Measurements from ENCODE around the gene TBC1D8.

Gene TBC1D8

DNA sequence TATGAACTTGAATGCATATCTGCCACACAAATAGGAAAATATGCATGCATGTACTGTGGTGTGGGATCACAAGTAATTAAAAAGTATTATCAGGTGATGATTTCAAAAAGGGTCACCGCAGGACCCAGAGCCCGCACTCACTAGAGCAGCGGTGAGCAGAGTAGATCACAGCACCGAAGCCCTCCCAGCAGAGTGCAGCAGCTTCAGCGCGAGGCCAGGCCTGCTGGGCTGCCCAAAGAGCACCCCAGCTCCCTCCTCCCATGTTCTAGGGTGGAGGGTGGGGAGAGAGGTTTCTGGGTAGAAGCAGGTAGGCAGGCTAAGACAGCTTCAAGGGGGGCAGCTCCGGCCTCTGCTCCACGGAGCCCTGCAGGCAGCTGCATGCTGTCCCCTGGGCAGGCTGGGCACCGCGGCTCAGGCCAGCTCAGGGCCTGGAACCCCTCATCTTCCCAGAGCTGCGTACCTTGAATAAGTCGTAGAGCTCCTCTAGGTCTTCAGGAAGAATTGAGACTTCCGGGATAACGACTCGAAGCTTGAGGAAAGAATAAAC, 124.2 kb downstream of the TBC1D8 start:
- FAIRE-seq = no peak

DNA sequence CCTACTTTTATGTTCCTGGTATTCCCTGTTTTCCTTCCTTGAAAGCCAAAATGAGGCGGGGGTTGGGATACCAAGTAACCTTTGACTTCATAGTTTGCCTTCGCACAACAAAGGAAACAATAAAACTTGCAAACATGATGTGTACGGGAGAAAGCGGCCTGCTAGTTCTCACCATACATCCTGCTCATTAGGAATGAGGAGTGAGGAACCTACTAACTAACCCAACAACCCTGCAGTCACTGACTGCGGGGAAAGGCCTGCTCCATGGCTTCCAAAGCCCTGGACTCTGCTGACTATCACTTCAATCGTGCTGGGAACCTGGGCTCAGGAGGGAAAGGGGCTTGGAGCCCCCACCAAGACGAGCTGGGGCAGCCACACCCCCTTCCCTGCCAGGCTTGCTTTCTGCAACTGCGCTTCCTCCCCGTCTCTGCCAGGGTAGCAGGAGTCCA, 124.9 kb downstream of the TBC1D8 start:
- no peak for FAIRE-seq

DNA sequence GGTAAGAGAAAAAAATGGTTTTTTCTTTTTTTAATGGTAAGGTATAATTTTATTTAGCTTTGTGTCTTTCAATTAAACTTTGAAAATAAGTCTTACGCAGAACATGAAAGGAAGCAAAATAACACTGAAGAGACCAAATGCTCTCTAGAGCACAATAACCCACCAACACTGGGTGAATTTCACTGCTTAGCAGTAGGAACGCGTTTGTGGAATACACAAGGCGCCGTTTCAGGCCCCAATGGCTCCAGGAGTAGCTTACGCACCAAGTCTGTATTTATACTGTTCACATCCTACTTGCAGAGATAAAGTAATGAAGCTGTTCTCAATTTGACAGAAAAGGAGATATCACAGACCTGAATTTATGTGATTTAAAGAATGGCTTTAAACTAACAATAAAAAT, 125.6 kb downstream of the TBC1D8 start:
- FAIRE-seq = no peak

DNA sequence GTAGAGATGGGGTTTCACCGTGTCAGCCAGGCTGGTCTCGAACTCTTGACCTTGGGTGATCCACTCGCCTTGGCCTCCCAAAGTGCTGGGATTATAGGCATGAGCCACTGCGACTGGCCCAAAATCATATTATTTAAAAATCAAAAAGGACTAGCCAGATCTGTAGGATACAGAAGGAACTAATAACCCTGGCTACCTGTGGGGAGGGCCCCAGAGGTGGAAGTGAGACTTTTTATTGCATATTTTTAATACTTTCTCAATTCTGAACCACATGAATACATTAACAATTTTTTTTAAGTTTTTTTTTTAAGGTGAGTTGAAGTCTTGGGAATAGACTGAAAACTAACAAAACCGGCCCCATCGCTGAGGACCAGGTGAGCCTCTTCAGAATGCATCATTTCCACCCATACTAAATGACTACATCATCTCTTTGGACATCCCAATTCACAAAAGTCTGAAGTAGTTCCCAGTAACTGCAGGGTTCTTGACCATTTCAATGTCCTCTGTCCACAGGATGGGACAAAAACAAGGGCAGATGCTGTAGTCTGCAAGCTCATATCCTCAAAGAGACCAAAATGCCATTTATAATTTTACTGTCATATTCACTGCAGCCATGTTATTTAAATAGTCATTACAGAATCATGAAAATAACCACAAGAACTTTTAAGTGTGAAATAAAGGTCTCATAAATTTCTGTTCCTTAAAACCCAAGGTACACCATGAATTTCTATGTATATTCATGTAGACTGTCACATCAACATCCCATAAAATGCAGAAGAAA, 127.7 kb downstream of the TBC1D8 start:
- no peak for FAIRE-seq

DNA sequence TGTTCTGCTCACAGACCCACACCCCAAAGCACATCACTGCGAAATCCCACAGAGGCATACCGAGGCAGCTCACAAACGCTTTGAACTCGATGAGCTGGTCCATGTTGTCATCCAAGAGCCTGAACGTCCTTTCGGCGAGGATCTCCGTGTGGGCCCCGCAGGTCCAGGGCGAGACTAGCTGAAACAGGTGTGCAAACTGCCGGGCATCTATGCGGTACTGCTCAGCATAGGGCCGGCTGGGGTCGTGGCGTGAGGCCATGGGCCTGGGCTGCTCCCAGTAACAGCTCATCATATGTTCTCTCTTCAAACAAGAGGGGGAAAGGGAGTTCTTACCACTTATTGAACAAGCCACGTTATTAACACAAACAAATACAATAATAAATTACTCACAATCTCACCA, 129.0 kb downstream of the TBC1D8 start:
- no peak for FAIRE-seq

DNA sequence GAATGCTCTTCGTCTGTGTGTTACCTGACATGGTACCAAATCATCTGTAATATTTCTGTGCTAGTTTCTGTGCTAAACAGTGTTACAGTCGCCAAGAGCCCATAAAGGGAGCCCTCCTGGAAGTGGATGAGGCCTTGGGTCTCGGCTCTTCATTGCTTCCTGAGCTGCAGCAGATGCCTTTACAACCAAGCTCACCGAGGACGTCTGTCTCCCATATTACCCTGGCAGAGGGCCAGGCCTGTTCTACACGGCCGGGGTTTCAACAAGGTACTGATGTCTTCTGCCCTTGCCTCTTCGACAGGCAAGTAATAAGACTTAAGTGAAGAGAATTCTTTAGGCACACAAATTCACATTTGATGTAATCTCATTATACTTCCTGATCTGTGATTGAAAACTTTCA, 132.2 kb downstream of the TBC1D8 start:
- no peak for FAIRE-seq

DNA sequence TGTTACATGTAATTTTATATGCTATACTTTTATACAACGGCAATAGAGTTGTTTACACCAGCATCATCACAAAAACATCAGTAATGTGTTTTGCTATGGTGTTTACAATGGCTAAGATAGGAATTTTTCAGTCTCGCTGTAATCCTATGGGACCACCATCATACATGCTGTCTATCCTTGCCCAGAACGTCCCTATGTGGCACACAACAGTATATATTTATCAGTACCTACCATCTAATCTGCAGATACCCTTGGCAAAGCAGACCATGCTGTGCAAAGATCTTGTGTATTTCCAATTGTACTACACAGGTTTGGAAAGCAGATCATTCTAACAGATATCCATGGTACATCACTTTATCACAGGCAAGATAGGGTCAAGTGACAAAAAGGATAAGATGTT, 133.8 kb downstream of the TBC1D8 start:
- FAIRE-seq = no peak

DNA sequence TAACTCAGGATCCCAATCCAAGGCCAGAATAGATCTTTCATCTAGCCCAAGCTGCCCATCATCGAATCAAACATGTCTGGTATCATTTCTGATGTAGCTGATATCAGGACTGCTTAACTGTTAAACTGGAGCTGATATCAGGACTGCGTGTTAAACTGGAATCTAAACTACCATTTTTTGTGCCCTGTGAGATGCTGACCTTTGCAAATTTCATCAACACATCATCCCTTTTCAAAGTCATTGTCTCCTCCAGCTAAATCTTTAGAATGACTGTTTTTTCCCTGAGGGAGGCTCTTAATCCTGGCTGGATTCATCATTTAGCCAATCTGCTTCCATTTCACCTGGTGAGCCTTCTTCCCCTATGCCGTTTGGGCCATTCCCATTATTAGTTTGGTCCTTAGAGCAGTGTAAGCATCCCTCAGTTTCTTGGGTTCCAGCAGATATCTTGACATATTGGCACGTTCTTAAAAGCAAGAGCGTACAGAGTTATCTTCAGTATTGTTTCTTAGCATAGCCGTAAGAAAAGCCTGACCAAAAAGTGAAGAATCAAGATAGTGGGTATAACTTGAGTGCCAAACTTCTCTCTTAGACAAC, 136.8 kb downstream of the TBC1D8 start:
- FAIRE-seq = no peak

DNA sequence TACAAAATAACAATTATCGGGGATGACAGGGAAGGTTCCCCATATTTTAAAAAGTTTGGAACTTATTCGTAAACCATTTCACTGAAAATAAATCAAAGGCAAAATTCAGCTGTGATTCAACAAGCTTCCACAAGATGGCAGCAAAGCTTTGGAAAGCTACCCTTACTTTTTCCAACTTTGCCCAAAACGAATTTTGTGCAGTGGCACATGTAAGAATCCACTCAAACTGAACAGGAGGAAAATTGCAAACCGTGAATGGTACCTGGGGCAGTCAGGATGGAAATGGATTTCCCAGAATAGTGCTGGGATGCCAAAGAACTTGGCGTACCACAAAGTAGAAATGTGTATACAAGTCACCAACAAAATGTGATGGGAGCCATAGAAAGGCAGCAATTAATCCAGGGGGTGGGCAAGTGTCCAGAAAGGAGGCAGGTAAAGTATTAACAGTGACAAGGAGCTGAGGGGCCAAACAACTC, 138.4 kb downstream of the TBC1D8 start:
- peak; percentile 81 for FAIRE-seq

DNA sequence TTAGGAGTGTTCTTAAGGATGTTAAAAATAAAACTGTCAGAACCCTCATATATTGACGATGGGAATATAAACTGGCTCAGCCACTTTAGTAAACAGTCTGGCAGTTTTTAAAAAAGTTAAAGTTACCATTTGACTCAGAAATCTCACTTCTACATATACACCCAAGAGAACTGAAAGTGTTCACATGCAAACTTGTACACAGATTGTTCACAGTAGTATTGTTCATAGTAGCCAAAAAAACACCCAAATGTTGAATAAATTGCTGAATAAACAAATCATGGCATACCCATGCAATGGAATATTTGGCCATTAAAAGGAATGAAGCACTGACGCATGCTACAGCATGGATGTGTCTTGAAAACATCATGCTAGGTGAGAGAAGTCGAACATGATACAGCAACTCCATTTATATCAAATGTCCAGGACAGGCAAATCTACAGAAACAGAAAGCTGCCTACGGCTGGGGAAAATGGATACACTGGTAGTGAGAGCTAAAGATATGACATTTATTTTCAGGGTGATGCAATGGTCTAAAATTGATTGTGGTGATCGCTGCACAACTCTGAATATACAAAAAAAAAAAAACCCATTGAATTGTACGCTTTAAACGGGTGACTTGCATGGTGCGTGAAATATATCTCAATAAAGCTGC, 139.0 kb downstream of the TBC1D8 start:
- no peak for FAIRE-seq

DNA sequence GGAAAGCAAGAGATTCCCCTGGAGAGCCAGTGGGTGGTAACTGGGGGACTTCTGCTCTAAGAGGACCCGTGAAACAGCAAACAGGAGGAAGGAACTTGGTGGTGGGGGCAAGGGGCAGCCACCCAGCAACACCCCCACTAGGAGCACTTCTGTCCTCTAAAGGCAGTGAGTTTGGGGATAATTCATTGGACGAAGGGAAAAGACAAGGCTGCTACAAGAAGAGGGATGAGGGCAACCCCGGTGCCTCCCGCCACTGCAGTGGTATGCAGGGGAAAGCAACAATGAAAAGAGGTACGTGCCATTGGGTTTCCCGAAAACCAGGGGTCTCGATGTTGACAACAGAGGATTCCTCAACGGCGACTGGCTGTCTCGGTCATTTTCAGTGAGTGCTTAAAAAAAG, 140.0 kb downstream of the TBC1D8 start:
- FAIRE-seq = no peak

DNA sequence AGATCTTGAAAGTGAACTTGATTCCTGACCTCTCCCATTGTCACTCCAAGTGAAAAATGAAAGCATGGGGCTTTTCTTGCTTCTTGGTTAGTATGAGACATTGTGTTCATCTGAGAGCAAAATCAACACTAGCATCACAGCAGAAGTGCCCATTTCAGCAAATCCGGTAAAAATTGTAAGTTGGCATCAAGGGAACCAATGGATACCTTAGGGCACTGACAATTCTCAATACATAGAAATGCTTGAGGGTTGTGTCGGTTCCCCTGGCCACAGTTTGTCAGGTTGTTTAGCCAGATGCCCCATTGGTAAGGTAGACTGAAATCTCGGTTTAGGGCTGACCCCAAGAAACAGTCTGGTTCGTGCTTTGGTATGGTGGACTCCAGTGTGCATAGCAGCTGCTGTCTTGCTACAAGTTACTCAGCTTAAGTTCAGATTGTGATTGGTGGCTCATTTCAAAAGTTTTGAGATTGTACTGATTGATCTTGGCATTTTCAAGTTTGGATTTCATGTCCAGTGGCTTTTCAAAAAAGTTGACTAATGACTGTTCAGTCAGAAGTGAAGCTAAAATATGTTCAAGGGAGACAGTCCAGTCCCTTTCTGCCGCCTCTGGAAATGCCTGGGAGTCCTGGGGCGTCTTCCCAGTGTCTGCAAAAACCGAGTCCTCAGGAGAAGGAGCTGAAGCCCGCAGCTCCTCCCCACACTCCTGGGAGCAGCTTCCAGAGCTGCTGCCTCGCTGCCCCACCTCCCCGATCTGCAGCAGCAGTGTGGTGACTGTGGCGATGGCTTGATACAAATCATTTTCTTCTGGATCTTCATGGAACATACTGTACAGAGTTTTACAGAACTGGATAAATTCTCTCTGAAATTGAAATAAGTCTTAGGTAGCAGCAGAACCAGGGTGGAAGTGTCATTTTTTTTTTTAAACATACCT, 143.5 kb downstream of the TBC1D8 start:
- FAIRE-seq = no peak

DNA sequence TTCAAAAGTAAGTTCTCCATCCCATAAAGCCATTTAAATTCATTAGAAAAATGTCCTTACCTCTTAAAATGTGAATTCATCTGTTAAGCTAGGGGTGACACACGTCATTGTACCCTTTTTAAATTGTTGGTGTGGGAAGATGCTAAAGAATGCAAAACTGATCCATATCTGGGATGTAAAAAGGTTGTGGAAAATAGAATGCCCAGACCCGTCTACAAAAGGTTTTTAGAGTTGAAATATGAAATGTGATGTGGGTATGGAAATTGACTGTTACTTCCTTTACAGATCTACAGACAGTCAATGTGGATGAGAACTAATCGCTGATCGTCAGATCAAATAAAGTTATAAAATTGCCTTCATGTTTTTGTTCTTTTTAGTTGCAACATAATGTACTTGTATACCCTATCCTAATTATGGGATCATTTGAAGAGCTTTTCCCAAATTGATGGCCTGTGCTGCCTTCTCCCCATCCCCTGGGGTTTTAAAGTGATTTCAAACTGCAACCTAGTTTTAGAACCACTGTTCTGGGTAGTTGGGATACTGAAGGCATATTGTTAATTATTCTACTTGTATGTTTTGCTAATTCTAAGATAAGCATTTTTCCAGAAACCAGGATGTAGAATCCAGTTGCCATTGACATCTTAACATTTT, 145.0 kb downstream of the TBC1D8 start:
- no peak for FAIRE-seq

DNA sequence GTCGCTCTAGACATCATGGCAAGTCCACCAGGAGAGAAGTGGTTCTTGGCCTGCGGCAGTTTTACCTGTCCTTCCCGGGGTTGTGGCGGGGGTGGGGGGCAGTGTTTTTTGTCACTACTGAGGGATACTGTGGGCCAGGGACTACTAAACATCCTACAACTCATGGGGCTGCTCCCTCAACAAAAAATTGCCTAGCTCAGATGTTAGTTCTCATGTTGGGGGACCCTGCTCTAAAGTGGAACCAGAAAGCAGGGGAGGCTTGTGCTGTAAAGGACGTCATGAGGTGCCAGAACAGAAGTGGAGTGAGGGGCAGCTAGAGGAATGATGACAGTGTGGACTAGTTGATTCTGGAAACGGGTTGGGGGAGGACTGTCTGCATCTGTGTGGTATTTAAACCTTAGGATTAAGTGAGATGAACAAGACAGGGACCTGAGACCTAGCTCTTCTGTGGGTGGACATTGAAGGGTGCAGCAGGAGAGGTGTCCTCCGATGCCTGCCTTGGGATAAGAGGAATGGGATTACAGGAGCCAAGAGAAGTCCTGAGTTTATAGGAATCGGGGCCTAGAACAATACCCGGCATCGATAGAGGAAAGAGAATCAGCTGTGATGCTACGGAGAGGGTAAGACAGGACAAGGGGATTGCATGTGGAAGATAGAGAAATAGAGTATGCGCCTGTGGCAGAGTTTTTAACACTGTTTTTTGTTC, 146.4 kb downstream of the TBC1D8 start:
- FAIRE-seq = no peak

DNA sequence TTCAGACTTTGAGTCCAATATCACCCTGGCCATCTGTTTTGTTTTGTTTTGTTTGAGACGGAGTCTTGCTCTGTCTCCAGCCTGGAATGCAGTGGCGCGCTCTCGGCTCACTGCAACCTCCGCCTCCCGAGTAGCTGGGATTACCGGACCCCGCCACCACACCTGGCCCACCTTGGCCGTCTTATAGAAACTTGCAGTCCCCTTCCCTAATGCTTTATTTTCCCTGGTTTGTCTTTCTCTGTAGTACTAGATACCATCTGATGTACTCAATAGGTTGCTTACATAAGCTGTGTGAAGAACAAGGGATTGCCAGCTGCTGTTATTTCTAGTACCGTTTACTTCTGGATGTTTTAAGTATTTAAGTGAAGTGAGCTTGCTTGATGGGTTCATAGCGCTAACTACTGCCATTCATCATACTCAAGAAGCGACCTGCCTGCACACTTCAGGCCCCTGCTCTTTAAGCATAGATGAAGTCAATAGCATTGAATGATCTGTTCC, 147.9 kb downstream of the TBC1D8 start:
- FAIRE-seq = no peak

DNA sequence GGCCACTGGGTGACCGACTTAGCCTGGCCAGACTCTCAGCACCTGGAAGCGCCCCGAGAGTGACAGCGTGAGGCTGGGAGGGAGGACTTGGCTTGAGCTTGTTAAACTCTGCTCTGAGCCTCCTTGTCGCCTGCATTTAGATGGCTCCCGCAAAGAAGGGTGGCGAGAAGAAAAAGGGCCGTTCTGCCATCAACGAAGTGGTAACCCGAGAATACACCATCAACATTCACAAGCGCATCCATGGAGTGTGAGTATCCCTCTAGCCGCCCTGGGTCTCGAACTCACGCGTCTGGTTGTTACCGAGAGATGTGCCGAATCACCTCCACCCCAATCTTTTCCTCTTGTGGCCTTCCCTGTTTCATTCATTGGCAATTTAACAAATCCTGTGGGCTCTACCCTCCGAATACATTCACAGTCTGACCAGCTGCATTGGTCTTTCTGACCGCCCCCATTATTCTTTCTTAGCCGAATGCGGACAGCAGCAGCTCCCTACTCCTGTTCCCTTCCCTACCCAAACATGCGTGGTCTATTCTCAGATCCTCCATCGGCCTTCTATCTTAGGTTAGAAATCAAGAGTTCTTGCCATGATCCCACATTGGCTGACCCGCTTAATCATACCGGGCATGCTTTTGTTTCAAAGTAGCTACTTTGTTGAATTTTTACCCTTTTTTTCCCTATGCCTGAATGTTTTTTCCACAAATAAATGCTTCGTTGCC, 148.5 kb downstream of the TBC1D8 start:
- no peak for FAIRE-seq

DNA sequence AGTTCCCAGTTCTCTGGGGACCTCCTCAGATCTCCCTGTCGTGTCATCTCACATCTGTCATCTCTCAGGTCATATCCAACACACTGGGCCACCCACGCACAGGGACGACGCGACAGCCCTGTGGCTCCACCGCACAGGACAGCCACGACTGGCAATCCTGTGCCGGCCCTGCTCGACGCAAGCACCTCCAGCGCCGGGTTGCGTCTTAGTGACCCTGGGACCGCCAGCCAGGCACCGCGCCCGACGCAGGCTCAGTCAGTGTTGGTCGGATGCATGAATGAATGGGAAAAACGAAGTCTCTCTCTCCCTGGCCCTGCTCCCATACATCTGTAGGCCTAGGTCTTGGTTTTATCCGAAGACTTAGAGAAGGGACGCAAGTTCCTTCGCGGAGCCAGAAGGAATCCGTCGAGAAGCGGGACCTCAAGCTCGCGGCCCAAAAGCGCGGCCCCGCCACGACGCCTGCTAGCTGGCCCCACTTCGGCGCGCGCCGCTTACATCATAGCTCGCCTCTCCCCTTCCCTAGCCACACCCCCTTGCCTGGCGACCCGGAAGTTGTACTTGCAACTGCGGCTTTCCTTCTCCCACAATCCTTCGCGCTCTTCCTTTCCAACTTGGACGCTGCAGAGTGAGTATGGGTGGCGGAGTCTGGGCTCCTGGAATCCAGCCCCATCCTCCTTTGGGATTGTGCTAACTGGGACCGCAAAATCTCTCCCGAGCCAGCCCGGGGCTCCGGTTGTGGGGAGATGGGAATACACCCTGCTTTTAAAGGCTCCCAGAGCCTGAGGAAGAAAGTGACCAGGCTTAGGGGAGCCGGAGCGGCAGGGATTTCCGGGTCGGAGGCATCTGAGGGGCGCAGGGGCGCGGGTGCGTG, 149.3 kb downstream of the TBC1D8 start, which contains the start of gene RPL31:
TSS of gene RPL31 (plus strand) at position 599 of the 871 bp plus-strand sequence. CDS start 413 bp downstream, outside the sequence.
- peak; percentile 58 for FAIRE-seq

DNA sequence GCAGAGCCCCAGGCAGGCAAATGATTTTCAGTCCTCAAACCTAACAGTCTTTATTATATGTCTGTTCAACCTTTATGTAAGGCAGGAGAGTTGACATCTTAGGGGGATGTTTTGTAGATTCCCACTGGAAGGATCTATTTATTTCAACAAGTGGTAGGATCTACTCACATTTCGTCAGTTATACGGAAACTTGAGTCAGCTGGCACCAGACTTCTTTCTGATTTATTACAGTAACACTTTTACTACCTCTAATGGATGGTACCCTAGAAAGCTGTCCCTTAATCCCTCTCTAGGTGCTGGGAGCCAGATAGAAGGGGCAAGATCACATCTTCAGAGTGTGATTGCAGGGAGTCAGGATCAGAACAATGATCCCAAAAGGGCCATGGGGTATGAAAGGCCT, 151.2 kb downstream of the TBC1D8 start:
- FAIRE-seq = no peak

DNA sequence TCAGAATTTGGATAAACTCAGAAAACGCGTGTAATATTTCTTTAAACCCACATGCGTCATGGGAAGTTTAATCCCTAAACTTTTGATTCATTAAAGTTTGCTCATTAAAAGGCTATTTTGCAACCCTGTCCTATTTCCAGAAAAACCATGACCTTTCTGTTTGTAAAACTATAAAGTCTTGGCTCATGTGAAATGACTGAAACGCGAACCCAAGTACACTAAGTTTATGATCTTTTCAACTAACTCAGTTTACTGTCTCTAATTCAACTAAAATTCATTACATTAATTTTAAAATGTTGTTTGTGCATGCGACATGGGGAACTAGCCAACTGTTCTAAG, 153.0 kb downstream of the TBC1D8 start:
- no peak for FAIRE-seq
